T-helper 1 cell (primary cell): ENCODE data around the gene EPS8.

ENCODE experiments used
- DNase-seq, 5 donors: peaks; one replicate each; pipeline ENCODE4 v3.0.0-alpha.2; 2012 to 2020

Gene EPS8

DNA sequence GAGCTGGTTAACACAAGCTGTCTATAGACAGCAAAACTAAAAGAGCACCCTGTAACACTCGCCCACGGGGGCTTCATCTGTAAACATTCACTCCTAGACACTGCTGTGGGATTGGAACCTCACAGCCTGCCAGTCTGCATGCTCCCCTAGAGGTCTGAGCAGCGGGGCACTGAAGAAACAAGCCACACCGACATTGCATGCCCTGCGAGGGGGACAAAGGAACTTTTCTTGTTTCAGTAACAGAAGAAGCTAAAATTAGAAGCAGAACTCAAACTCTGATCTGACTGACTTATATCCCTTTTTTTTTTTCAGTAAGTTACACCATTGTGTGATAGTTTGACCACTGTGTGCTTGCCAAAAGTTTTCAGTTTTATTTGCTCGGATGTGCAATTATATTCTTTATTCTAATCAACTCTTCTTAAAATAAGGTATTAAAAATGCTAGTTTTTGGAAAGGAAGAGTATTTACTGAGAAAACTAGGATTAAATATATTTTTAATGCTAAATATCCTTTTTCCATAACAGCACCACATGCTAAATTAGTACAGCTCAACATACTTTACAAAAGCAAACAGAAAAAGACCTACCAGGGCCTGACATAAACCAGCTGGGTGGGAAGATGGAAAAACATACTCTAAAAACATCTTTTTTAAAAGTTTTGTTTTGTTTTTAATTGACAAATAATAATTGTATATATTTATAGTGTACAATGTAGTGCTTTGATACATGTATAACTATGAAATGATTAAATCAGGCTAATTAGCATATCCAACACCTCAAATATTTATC is 100.2 kb downstream of the EPS8 start:
- no peak for DNase-seq

DNA sequence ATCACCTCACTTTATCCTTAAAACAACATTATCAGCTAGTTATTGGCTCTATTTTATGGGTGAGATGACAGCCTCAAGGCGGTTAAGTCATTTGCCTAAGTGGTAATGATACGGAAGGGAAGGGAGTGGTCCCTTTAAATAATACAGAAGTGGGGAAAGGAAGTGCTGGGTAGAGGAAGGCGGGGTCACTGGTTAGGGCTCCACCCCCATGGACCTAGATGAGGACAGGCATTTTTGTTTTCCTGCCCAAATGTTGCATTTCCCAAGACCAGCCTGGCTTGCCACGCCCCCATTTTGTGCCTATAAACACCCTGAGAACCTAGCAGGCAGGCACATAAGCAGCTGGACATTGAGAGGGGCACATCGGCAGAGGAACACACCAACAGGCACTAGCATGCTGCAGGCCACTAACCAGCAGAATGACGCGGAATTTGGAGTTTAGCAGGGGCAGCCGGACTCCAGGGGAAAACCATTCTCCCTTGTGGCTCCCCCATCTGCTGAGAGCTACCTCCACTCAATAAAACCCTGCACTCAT is 100.9 kb downstream of the EPS8 start:
- no peak for DNase-seq

DNA sequence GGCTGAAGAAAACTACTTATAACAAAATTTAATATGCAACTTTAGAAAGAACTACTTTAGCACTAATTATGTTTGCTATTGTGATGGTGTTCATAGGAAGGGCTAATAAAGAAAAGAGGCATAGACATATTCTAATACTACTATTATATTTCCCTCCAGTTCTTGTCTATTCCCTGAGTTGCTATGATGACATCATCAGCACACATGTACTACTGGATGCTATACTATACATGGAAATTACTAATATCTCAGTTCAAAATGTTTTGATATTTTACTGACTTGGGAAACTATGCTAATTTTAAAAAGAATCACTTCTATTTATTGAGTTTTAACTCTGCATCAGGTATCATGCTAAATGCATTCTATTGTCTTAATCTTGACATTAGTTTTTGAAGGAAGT is 101.6 kb downstream of the EPS8 start:
- DNase-seq = no peak

DNA sequence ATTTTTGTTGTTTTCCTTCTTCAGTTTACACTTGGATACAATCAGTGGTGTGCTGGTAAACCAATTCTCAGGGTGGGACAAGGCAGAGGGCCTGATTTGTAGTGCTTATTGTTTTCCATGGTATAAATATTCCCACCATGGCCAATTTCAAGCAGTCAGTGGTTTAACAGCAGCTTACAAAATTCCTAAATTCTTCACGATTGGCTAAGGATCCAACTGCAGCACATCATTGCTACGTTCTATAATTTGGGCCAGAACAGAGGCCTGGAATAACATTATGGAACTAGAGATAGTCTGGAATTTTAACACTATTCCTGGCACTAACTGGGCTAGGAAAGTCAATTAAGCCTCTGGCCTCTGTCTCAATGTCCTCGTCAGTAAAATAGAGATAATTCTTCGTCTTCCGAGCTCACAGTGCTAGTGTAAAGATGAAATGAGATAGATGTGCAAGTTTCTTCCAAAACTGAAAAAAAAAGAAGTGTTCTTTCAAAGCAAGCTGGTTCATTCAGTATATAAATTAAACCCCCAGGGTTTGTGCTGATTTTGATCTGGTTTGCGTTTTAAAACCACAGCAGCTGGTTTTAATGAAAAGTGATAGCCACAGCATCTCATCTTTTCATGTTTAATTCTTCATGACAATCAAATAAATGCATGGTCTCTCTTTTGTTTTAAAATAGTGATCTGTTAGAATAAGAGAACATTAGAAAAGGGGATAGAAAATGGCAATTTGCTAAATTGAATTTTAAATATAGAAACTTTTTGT is 104.1 kb downstream of the EPS8 start:
- no peak for DNase-seq

DNA sequence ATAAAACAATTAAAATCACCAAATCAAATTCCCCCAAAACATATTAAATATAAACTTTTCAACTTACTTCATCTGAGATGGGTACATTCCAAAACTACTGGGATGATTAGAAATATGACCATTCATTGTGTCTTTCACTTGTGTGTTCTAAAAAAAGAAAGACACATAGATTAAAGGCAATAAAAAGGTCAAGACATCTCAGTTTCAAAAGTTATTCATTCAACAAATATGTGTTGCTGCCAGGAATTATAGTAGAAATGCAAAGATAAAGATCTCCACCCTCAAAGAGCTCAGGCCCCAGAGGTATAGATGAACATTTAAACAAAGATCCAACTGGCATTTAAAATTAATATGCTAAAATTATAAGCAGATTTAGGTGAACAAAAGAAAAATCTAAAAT is 106.4 kb downstream of the EPS8 start:
- DNase-seq = no peak

DNA sequence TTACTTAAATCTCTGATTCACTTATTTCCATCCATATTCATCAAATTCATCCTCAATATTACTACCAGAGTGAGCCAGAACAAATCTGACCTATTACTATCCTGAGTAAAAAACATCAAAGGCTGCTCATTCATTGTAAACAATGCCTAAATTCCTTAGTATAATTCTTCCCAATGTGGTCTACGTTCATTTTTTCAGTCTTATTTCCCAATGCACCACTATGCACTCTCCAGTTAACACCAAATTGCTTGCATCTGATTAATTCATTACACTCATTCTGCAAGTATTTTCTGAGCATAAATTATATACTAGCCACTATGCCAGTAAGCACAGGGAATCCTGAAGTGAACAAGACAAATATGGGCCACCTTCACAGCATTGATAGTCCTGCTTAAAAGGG is 110.0 kb downstream of the EPS8 start:
- DNase-seq = no peak

DNA sequence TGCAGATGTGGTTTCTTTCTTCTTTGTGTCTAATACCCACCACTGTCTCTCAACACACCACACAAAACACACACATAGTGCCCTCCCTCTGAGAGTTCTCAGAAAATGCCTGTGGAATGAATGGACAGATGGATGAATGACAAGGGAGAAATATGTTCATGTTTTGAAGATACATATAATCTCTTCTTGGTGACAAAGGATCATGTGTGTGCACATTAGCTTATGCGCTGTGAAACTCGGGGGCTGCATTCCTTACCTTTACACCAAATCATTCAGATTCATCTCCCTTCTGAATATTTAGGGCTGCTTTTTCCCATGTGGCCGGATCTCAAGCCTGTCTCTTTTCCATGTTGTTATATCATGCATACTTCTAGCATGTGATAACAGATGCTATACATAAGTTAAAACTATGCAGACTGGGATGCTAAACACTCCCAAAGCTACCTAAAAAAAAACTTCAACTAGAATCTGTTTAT is 111.4 kb downstream of the EPS8 start:
- no peak for DNase-seq

DNA sequence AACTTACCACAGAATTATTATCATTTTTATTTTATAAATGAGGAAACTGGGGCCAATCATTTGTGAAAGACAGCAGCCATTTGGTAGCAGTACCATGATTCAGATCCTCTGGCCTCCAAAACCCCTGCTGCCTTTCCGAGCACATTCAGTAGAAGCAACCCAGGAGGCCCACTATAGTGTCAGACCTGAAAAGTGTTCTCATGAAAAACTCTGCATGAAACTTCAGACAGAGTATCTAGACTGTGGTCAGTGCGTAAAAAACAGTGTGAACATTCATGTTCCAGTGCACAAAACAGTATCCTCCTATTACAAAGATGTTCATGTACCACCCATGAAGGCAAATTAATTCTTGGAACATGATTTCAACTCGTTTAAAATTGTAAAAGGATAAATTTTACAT is 112.0 kb downstream of the EPS8 start:
- no peak for DNase-seq

DNA sequence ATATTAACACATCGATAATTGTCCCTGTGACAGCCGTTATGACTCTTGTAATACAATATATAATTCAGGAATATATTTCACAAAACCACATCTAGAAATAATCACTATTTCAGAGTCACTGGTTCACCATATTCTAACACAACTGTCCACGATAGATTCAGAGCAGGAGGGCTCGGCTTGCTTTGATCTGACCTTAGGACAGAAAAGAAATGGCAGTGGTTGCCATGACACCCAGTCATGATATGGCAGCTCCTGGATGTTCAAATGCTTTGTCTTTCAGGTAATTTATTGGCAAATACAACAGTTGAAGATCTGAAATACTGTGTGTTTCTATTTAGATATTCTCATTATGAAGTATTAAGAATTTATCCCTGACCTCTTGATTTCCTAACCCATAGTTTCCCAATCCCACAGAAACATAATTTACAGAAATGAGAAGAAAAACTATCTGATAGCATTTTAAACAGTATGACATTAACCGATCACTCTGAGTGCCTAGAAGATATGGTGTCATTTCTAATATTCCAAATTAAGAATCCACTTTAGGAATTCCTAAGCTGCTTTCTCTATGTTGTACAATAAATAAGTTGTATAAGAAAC is 116.4 kb downstream of the EPS8 start:
- no peak for DNase-seq

DNA sequence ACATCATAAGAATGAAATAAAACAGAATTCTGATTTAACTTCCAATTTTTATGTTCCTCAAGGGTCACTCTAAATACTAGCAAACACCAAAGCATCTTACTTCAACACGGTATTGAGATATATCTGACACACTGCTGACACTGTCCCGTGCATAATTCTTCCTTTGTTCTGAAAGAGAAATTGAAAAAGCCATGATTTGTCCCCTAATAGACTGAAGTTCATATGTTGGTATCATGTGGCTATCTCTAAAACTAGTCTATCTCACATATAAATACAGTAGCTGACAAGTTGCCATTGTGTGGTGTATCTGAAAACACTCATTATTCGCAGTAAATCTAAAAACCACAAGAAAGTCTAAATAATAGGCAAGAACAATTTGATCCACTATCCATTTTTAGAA is 118.4 kb downstream of the EPS8 start:
- DNase-seq = no peak

DNA sequence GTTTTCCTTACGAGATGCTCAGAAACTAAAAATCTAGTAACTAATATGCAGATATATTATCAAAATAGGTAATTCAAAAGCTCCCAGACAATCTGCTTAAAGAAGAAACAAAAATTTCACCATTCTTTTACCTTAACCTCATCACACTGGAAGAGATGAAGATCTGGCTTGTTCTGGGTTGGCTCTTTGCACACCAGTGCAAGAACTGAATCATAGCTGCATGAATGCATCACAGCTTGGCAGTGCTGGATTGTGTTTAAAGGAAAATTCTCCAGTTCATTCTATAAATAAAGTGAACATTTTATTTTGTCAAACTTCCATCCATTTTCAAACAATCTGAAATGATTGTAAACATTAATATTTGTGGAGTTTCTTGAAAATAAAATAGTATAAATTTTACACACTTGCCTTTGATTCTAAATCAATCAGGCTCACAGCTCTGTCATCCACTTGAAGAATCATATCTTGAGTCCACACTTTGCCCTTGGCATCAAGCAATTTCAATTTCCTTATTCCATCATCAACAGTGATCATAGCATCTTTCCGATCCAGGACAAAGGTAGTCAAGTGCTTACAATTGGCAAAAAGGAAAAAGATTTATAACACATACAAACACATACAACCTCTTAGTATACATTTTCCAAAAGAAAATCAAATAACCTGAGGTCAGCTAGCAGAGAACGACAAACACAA is 119.8 kb downstream of the EPS8 start:
- no peak for DNase-seq

DNA sequence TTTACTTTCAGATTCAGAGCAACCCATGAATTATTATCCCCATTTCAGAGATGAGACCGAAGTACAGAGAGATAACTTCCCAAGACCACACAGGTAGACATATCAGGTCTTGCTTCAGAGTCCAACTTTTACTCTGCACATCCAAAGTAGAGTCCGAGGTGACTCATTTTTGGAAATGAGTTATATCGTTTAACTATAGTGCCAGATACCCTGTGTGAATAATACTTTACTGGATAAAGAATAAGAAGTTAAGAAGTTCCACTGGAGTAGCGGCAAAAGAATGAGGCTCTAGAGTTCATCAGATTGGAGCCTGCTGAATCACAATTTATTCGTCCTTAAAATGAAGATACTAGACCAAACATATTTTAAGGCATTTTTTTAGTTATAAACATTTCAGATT is 124.7 kb downstream of the EPS8 start:
- no peak for DNase-seq

DNA sequence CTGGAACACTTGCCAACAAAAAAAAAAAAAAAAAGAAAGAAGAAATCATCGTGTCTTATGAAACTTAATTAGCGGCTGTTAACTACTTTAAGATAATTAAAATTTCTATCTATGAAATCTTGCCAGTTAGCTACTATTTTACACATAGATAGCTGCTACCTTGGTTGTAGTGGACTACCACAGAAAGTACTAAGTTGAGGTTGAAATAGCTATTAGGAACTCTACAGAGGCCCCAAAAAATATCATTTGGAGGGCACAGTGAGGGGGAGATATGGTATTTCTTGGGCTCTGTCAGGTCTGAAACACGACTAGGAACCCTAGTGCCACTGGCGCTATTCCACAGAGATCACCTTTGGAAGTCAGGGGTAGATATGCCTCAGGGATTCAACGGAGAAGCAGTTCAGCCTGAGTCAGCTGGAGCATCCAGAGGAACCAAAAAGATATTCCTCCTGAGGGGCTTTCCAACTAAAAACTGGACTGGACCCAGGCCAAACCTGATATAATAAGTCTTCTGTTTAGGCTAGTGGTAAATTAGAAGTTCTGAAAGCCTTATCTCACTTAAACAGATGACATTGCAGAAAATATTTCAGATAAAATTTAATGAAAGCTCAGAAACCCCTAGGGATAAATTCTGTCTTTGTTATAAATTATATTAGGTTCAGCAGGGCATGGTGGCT is 126.1 kb downstream of the EPS8 start:
- DNase-seq = no peak

DNA sequence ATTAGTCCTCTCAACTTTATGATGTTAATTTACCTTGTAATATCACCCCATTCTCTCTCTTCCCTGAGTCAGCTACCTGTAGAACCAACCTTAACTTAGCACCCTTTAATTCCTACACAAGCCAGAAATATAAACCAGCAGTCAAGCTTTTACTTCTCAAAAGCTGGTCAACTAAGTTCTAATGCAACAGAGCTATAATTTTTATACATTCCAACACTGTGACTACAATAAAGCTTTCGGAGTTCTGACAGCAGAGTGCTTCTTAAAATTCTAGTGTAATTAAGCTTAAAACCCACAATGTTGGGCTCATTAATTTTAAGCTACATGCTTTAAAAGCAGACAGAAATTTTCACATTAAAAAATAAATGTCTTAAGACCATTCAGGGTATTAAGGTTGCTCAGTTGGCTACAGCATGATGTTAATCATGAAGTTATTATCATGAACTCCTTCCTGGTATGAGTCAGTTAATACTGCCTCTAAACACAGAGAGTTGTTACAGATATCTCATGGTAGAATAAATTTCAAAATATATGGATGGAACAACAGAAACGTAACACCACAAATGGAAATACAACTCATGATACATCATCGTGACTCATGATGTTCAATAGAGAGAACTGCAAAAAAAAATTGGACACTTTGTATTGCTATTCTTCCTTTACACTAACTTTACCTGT is 126.7 kb downstream of the EPS8 start:
- DNase-seq = no peak

DNA sequence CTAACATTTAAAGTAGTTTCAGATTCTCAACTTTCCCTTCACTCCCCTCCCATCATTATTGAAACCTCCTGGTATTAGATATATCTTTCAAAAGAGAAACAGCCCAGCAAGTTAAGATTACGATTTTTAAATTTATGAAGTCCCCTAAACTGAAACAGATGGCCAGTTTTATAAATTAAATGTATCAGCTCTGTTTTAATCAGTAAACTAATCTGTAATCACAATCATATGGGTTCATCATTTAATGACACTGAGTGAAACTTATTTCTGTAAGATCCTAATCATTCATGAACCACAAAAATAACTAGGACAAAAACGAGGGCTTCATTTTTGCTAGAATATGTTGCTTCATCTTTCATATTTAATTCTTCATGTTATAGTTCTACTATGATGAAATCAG is 137.8 kb downstream of the EPS8 start:
- no peak for DNase-seq

DNA sequence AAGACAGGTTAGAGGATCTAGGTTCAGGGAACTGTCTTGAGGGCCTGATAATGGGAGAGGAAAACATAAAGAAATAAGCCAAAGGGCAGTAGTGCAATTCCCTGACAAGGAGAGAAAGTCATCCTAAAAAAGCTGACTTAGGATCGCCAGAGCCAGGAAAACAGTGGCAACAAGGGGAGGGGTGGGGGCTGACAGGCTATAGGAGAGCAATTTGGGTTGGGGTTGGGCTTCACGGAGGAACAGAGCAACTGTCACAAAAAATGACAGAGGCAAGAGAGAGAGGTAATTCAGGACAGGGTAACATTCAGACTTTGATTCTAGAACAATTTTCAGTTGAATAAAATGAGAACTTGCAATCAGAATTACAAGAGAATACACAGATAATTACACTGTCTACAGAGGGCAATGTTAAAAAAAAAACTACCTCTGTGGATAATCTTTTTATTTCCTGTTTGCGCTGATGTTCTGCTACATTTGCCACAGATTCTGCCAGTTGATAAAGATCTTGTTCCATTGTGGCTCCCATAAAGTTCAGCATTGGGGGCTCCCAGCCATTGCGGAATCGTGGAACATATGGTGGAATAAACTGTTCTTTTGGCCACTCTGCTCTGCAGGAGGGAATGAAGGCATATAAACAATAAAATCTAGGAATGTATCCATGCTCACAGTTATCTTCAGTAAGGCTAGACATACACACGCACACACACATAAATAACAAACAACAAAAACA is 138.6 kb downstream of the EPS8 start:
- no peak for DNase-seq

DNA sequence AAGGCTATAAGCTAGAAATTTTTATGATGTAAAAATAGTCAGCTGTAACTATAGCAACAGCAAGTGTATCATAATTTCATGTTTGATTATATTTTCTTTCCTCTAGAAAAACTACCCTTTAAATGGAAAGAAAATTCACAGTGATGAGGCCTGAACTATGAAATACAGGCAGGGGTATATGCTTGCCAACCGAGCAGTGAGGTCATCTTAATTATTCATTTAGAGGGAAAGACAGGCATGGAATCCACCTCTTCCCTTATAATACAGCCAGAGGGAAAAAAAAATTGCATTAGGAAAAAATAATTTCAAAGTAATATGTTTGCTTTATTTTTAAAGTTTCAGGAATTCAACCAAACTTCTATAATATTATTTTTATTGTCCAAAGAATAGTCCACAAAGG is 139.8 kb downstream of the EPS8 start:
- no peak for DNase-seq

DNA sequence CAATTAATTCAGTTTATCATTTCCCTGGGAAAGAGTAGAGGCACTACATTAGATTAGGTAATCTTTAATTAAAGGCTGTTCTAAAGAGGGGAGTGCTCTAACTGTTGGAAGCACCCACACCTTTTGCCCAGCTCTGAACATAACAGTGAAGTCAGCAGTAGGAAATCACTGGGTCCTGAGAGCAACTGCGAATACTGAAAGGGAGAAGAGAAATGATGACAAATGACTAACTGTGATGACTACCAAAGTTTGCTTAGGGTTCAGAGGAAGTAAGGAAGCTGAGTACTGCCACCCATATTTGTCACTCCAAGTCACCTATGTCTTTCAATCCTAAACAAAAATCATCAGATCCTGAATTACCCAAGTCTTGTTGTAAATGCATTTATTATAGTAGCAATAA is 140.6 kb downstream of the EPS8 start:
- DNase-seq = no peak

DNA sequence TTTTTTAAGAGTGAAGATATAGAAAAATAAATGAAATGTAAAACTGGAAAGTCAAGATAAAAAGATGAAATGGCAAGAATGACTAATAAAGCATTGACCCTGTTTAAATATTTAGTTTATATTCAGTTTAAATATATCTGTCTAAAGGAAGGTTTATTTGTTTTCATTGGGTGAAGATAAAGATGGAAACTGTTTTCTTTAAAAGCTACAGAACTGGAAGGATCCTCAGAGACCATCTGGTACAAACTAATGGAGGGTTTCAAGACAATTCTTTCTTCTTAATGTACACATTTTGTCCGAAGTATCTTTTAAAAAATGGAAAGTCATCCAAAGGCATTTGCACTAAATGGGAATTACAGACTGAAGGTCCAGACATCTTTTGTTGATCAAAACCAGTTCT is 142.6 kb downstream of the EPS8 start:
- DNase-seq = no peak

DNA sequence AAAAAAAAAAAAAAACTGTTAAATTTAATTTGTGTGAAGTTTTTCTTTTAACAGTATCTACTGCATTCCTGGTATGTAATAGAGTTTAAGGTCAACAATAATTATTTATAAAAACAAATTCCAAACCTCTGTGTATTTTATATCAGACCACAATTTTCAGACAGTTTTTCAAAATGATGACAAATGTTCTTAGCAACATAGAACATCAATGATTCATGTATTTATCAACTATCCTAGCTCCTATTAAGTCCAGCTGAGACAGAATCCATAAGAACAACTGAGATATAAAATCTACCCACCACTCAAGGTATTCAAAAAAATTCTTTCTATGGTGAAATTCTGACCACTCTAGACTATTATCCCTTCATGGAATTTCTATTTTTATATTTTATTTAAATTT is 144.5 kb downstream of the EPS8 start:
- DNase-seq = no peak

DNA sequence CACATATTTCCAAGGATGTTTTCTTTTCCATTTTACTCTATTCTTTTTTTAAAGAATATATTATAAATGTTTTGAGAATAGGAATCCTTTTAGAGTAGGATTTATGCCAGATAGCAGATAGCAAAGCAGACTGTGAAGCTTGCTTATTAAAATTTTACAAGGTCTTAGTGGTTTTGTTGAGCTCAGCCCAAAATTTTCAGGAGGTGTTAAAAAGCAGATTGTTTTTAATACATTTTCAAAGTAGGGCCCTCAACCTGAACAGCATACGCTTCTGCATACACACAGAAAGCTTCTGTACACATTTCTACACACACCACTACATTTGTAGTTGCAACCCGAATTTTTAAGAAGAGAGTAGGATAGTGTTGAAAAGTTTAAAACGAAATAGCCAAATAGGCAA is 151.0 kb downstream of the EPS8 start:
- no peak for DNase-seq
